Measurements from ENCODE around the gene ECHDC3.

The ECHDC3 gene

DNA sequence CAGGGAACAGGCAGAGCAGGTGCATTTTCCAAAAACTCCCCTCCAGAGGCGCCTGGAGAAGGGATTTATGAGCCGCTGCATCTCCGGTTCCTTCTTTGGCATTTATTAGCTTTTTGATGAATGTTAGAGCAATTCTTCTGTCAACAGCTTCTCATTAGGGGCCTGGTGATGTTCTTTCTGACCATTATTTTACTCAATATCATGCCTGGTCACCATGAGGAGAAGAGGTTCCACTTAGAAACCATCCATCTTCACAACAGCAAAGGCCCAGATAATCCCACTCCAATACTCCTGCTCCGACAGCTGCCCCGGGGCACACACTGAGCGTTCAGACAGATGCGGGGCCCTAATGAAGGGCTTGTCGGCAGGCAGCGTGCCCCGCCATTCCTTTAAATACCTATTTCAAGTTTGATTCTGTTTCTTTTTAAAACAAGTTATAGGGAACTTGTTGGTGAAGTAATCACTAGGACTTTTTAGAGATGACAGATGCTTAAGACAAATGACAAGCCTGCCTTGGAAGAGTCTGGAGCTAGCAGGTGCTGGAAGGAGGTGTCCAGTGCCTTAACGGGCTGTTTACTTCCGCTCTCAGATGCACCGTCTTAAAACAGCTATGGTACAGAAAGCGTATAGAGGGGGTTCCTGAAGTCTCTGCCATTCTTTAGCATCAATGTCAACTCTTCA, 31.7 kb downstream of the ECHDC3 start:
- TF ChIP-seq, protein P1, sequence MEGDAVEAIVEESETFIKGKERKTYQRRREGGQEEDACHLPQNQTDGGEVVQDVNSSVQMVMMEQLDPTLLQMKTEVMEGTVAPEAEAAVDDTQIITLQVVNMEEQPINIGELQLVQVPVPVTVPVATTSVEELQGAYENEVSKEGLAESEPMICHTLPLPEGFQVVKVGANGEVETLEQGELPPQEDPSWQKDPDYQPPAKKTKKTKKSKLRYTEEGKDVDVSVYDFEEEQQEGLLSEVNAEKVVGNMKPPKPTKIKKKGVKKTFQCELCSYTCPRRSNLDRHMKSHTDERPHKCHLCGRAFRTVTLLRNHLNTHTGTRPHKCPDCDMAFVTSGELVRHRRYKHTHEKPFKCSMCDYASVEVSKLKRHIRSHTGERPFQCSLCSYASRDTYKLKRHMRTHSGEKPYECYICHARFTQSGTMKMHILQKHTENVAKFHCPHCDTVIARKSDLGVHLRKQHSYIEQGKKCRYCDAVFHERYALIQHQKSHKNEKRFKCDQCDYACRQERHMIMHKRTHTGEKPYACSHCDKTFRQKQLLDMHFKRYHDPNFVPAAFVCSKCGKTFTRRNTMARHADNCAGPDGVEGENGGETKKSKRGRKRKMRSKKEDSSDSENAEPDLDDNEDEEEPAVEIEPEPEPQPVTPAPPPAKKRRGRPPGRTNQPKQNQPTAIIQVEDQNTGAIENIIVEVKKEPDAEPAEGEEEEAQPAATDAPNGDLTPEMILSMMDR (IDR thresholded peaks at IDR 0.05; ENCODE audit: low read depth, low read length): no peak
- no peak for DNase-seq (ENCODE audit: extremely low read depth, low read depth)

DNA sequence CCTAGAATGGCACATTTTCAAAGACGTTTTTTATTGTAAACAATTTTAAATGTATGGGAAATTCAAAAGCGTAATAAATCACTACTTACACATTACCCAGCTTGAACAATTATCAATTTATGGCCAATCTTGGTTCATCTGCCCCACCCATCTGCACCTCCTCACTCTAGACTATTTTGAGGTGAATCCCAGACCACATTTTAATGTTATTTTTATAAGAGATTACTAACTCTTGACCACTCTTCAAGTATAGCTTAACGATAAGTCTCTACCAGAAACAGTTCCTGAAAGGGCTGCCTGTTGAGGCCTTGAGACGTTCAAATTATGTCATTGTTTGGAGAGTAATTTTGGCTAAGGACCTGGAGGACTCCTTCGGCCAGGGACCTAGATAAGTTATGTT, 33.2 kb downstream of the ECHDC3 start:
- no peak for DNase-seq (ENCODE audit: extremely low read depth, low read depth)
- TF ChIP-seq, protein P1 (IDR thresholded peaks at IDR 0.05; ENCODE audit: low read depth, low read length): no peak

DNA sequence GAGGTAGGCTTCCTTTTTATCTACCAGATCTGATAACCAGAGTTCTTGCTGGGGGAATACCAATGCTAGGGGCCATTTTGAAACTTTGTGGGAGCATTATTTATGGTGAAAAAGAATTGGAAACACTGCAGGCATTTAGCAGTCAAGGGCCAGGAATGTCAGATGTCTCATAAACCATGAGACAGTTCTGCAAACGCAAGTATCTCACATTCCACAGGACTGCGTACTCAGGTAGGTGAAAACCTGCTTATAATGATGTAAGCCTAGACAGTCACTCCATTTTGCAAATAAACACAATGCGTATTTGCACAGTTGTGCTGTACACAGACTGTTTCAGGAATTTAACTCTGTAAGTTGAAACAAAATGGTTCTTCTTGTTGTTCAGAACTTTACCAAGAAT, 33.9 kb downstream of the ECHDC3 start:
- TF ChIP-seq, protein P1 (IDR thresholded peaks at IDR 0.05; ENCODE audit: low read depth, low read length): no peak
- no peak for DNase-seq (ENCODE audit: extremely low read depth, low read depth)

DNA sequence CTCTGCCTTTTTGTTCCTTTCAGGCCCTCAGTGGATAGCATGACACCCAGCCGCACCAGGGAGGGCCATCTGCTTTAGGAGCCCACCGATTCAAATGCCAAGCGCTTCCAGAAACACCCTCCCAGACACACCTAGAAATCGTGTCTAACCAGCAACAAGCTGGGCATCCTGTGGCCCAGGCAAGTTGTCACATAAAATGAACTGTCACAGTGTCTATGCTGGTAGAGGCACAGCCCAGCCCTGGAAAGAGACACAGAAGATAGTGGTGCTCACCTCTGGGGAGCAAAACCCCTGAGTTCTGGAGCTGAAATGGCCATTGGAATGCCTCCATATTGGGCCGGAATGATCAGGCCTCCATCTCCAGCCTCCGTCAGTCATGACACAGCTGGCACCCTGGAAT, 38.9 kb downstream of the ECHDC3 start:
- TF ChIP-seq, protein P1 (IDR thresholded peaks at IDR 0.05; ENCODE audit: low read depth, low read length): no peak
- DNase-seq (ENCODE audit: extremely low read depth, low read depth): no peak

DNA sequence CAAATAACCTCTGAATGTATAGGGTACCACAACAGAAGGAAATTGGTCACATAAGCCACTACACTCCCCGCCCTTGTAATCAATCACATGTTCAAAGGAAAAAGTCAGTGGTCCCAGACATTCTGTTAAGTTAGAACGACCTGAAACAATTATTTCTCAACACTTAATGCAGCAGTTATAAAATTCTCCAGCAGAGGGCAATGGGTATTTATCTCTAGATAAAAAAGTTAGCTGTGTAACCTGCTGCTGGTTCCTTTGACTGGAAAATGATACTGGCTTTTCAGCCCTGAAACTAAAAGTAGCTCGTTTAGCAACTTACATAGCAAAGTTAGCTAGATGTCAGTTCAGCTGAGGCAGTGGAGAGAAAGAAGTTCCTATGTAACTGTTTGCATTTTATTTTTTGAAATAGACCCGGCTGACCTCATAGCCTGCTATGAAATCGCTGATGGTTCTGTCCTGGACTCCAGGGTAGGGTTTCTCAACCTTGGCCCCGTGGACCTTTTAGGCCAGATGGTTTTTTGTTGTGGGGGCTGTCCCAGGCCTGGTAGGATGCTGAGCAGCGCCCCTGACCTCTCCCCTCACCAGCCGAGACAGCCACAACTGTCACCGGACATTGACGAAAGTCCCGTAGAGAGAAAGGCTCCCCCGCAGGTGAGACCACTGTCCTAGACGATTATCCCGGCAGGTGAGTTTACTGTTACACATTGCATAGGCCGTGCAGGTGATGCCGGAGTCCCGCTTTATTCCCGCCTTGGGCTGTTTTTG, 40.8 kb downstream of the ECHDC3 start:
- peak; percentile 18 for DNase-seq (ENCODE audit: extremely low read depth, low read depth)
- TF ChIP-seq, protein P1 (IDR thresholded peaks at IDR 0.05; ENCODE audit: low read depth, low read length): peak; percentile 71

DNA sequence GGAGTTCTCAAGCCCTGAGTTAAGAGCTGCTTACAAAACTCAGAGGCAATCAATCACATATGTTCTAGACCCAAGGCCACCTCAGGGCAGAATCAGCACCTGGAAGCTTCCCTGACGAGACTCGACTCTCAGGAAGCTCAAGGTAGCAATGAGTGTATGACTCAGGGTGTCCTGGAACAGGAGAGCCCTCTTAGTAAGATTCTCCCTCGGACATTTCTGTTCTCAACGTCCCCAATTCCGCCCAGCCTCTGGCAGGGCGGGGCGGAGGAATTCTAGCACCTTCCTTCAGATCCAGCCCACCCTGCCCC, 41.3 kb downstream of the ECHDC3 start:
- TF ChIP-seq, protein P1 (IDR thresholded peaks at IDR 0.05; ENCODE audit: low read depth, low read length): no peak
- no peak for DNase-seq (ENCODE audit: extremely low read depth, low read depth)

DNA sequence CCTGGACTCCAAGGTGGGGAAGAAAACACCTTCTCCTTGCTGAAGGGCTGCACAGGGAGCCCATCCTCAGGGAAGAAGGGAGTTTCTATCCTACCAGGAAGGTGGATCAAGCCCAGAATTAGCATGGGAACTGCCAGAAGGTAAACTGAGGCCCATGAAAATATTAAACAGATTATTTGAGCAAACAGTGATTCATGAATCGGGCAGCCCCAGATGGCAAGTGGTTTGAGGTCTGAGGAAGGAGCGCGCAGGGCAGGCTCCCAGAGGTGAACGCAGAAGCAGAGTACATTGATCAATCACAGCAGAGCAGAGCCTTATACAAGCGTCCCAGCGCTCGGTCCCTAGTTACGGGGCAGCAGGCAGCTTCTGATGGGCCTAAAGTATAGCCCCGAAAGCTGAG, 45.2 kb downstream of the ECHDC3 start:
- DNase-seq (ENCODE audit: extremely low read depth, low read depth): no peak
- TF ChIP-seq, protein P1 (IDR thresholded peaks at IDR 0.05; ENCODE audit: low read depth, low read length): no peak

Measured in AG09319 (cell line).